GM23248 (cell line): ENCODE results near the gene NPAS1. TPM values are rescaled to one million over a fixed set of nuclear protein-coding genes. Genes with fewer than 3 reads are reported as not detected.

Experiments
- DNase-seq: peaks from one replicate; pipeline ENCODE4 v3.0.0-alpha.2; 2015
- H2AFZ ChIP-seq: fragments of 200-600 bp; sonication (generic); 2 replicates; pipeline ENCODE4 v1.6.1; 2016; ENCODE audit warnings: antibody characterized with exemption
- H3F3A ChIP-seq: fragments of 200-600 bp; sonication (generic); 2 replicates; pipeline ENCODE4 v1.6.1; 2016; ENCODE audit warnings: mild to moderate bottlenecking, antibody characterized with exemption, mixed run types; ENCODE audit not compliant: insufficient read depth
- H3K27ac ChIP-seq: fragments of 200-600 bp; sonication (generic); 2 replicates; pipeline ENCODE4 v1.5.1; 2016; ENCODE audit warnings: mild to moderate bottlenecking
- H3K27me3 ChIP-seq: fragments of 200-600 bp; sonication (generic); replicated peaks from 2 replicates; pipeline ENCODE4 v1.6.1; 2016; ENCODE audit warnings: mild to moderate bottlenecking; ENCODE audit not compliant: insufficient read depth
- H3K36me3 ChIP-seq: fragments of 200-600 bp; sonication (generic); 2 replicates; pipeline ENCODE4 v1.6.1; 2016; ENCODE audit warnings: low read depth, mild to moderate bottlenecking
- H3K4me1 ChIP-seq: fragments of 200-600 bp; sonication (generic); 2 replicates; pipeline ENCODE4 v1.6.1; 2016; ENCODE audit warnings: mild to moderate bottlenecking; ENCODE audit not compliant: insufficient read depth
- H3K4me2 ChIP-seq: fragments of 200-600 bp; sonication (generic); one replicate; pipeline ENCODE4 v1.6.1; 2016; ENCODE audit warnings: mild to moderate bottlenecking; ENCODE audit not compliant: unreplicated experiment
- H3K4me3 ChIP-seq: fragments of 200-600 bp; sonication (generic); 2 replicates; pipeline ENCODE4 v1.5.1; 2016; ENCODE audit warnings: mild to moderate bottlenecking
- H3K79me2 ChIP-seq: fragments of 200-600 bp; sonication (generic); 2 replicates; pipeline ENCODE4 v1.6.1; 2016; ENCODE audit warnings: mild to moderate bottlenecking; ENCODE audit not compliant: insufficient read depth
- H3K9ac ChIP-seq: fragments of 200-600 bp; sonication (generic); 2 replicates; pipeline ENCODE4 v1.6.1; 2016; ENCODE audit warnings: mild to moderate bottlenecking
- H3K9me2 ChIP-seq: fragments of 200-600 bp; sonication (generic); 2 replicates; pipeline ENCODE4 v1.6.1; 2016; ENCODE audit warnings: mixed run types, mild to moderate bottlenecking, moderate library complexity; ENCODE audit not compliant: insufficient read depth
- H3K9me3 ChIP-seq: fragments of 200-600 bp; sonication (generic); one replicate; pipeline ENCODE4 v1.6.1; 2017; ENCODE audit warnings: low read depth
- H4K20me1 ChIP-seq: fragments of 200-600 bp; sonication (generic); 2 replicates; pipeline ENCODE4 v1.6.0; 2016; ENCODE audit not compliant: insufficient read depth
- EZH2 ChIP-seq: fragments of 200-600 bp; sonication (generic); IDR thresholded peaks from 2 replicates; pipeline ENCODE4 v1.6.1; 2018; ENCODE audit warnings: antibody characterized with exemption, mild to moderate bottlenecking; ENCODE audit not compliant: insufficient read depth, poor library complexity, severe bottlenecking
- EZH2phosphoT487 ChIP-seq: fragments of 200-600 bp; sonication (generic); IDR thresholded peaks from 2 replicates; pipeline ENCODE4 v1.6.1; 2018; ENCODE audit warnings: antibody characterized with exemption, moderate library complexity, mild to moderate bottlenecking, low read depth; ENCODE audit not compliant: insufficient read depth
- WGBS, 2 experiments: methylation state at CpG; one replicate each; pipeline ENCODE4 v1.1.6; 2015 to 2017; ENCODE audit warnings: low lambda C conversion rate in 2 of 2, low coverage in 1 of 2; ENCODE audit errors: missing lambda C conversion rate in 2 of 2; 5-methylcytosine and 5-hydroxymethylcytosine counted together
- in situ Hi-C: fragments of 300-500 bp; cut with MboI; formaldehyde crosslinking; loops from 2 replicates; pipeline ENCODE4 v1.15.0; 2020
- polyA plus RNA-seq: library from polyadenylated mRNA; unstranded; fragments of >200 nt; fragmentation: Nextera tagmentation; extraction: Ambion mirVana; gene quantifications from 2 replicates; pipeline ENCODE4 v1.2.1, GENCODE V29; 2016
- total RNA-seq: library from RNA; depleted of rRNA; stranded (reverse); fragments of >200 nt; shearing (Covaris generic); gene quantifications from 2 replicates; pipeline ENCODE4 v1.2.3, GENCODE V29; 2014

NPAS1 gene
- total and polyA plus RNA-seq, 2 experiments from 2014 or later: 8.6 to 23.2 TPM

DNA sequence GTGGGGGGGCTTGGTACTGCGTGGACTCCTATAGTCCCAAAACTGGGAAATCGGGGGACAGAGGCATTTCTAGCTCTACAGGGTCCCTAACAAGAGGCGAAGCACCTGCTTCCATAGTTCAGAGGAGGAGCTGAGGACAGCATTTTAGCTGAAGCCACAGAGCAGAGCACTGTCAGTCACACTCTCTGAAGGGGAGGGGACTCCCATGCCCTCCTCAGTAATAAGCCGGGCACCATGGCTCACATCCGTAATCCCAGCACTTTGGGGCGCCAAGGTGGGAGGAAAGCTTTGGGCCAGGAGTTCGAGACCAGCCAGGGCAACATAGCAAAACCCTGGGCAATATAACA lies 3.8 kb downstream of the NPAS1 start:
- 52 to 54% methylated on average over 7 of the region's 7 CpGs for WGBS, 2 experiments
- TF ChIP-seq EZH2 (no peak), EZH2phosphoT487 (no peak)
- in situ Hi-C loops: no loop called here
- H3K79me2 ChIP-seq: no peaks in the 10 kb centered on the region
- H3K4me1 ChIP-seq: no peaks in the 10 kb centered on the region
- no peak for DNase-seq
- H3K4me2 ChIP-seq: no peak overlapping the region
- H3F3A ChIP-seq: 0 out of 2 replicates have a peak, but pooled peaks cover 3% of the 10 kb centered on the region
- H3K27me3 ChIP-seq: no peaks in the 10 kb centered on the region
- no peaks in the 10 kb centered on the region for H3K36me3 ChIP-seq
- H3K4me3 ChIP-seq: no peak overlapping the region
- H2AFZ ChIP-seq: no peak overlapping the region
- H3K27ac ChIP-seq: no peak overlapping the region
- H3K9me2 ChIP-seq: no peaks in the 10 kb centered on the region
- H3K9ac ChIP-seq: no peak overlapping the region
- H4K20me1 ChIP-seq: no peaks in the 10 kb centered on the region
- no peaks in the 10 kb centered on the region for H3K9me3 ChIP-seq

GRCh38 chr19:47024502-47024901 lies 4.9 kb downstream of the NPAS1 start:
- in situ Hi-C loops: no loop called here
- TF ChIP-seq EZH2 (no peak), EZH2phosphoT487 (no peak)
- 65 to 72% methylated on average over 5 of the region's 5 CpGs for WGBS, 2 experiments

GRCh38 chr19:47026156-47026555 lies 6.5 kb downstream of the NPAS1 start:
- Histone ChIP-seq H3K36me3 (no peaks in the 10 kb centered on the region), H3K9me3 (no peaks in the 10 kb centered on the region), H4K20me1 (no peaks in the 10 kb centered on the region), H3K9ac (no peak overlapping the region), H3K27ac (no peak overlapping the region), H3K9me2 (no peaks in the 10 kb centered on the region), H3K79me2 (no peaks in the 10 kb centered on the region), H2AFZ (no peak overlapping the region), H3K27me3 (no peaks in the 10 kb centered on the region), H3F3A (no peaks in the 10 kb centered on the region), H3K4me1 (no peaks in the 10 kb centered on the region), H3K4me3 (no peak overlapping the region), H3K4me2 (no peak overlapping the region)
- TF ChIP-seq EZH2phosphoT487 (no peak), EZH2 (no peak)
- in situ Hi-C loops: no loop called here
- 83 to 98% methylated on average over 2 of the region's 2 CpGs for WGBS, 2 experiments
- DNase-seq: no peak

More at GRCh38 chr19:47024502-47024901, 4.9 kb downstream of the NPAS1 start:
- no peaks in the 10 kb centered on the region for H4K20me1 ChIP-seq
- no peak for DNase-seq
- no peaks in the 10 kb centered on the region for H3K79me2 ChIP-seq
- no peaks in the 10 kb centered on the region for H3K4me1 ChIP-seq
- H3K27ac ChIP-seq: no peak overlapping the region
- no peaks in the 10 kb centered on the region for H3K9me3 ChIP-seq
- no peak overlapping the region for H2AFZ ChIP-seq
- H3K9ac ChIP-seq: no peak overlapping the region
- no peaks in the 10 kb centered on the region for H3K9me2 ChIP-seq
- no peaks in the 10 kb centered on the region for H3K36me3 ChIP-seq
- H3K4me2 ChIP-seq: no peak overlapping the region
- H3K27me3 ChIP-seq: no peaks in the 10 kb centered on the region
- no peaks in the 10 kb centered on the region for H3F3A ChIP-seq
- no peak overlapping the region for H3K4me3 ChIP-seq

- no peak for DNase-seq
- in situ Hi-C loops: no loop called here
- Histone ChIP-seq H3K9me3 (no peaks in the 10 kb centered on the region), H3K4me1 (no peaks in the 10 kb centered on the region), H4K20me1 (no peaks in the 10 kb centered on the region), H3K27me3 (no peaks in the 10 kb centered on the region), H3K79me2 (no peaks in the 10 kb centered on the region), H3K9ac (no peak overlapping the region), H3K4me2 (no peak overlapping the region), H3K9me2 (no peaks in the 10 kb centered on the region), H2AFZ (no peak overlapping the region), H3F3A (no peaks in the 10 kb centered on the region), H3K36me3 (no peaks in the 10 kb centered on the region), H3K4me3 (no peak overlapping the region), H3K27ac (no peak overlapping the region)
- no peak for TF ChIP-seq EZH2phosphoT487
- no peak for TF ChIP-seq EZH2
- 78 to 84% methylated on average over 6 to 8 of the region's 8 CpGs for WGBS, 2 experiments
Measured at GRCh38 chr19:47026889-47027288, 7.3 kb downstream of the NPAS1 start.

- H3K27me3 ChIP-seq: no peaks in the 10 kb centered on the region
- no peaks in the 10 kb centered on the region for H3K9me2 ChIP-seq
- in situ Hi-C loops: no loop called here
- H4K20me1 ChIP-seq: no peaks in the 10 kb centered on the region
- no peak overlapping the region for H2AFZ ChIP-seq
- H3K4me1 ChIP-seq: no peaks in the 10 kb centered on the region
- 69 to 71% methylated on average over 4 to 10 of the region's 12 CpGs for WGBS, 2 experiments
- no peaks in the 10 kb centered on the region for H3F3A ChIP-seq
- TF ChIP-seq EZH2 (no peak), EZH2phosphoT487 (no peak)
- H3K27ac ChIP-seq: no peak overlapping the region
- H3K4me3 ChIP-seq: no peak overlapping the region
- no peaks in the 10 kb centered on the region for H3K36me3 ChIP-seq
- no peak overlapping the region for H3K9ac ChIP-seq
- H3K79me2 ChIP-seq: no peaks in the 10 kb centered on the region
- no peak for DNase-seq
- no peaks in the 10 kb centered on the region for H3K9me3 ChIP-seq
- H3K4me2 ChIP-seq: no peak overlapping the region
Measured at GRCh38 chr19:47027586-47028088, 8.0 kb downstream of the NPAS1 start.
